SIG-M5 treated with dmso at 0.1 percent for 504 hours (cell line): Measurements from ENCODE around the gene EHD4.

Experiments used
- DNase-seq: peaks from one replicate; lab custom pipeline; 2025; ENCODE audit not compliant: unreplicated experiment; lab: John Stamatoyannopoulos, UW

EHD4 gene

DNA sequence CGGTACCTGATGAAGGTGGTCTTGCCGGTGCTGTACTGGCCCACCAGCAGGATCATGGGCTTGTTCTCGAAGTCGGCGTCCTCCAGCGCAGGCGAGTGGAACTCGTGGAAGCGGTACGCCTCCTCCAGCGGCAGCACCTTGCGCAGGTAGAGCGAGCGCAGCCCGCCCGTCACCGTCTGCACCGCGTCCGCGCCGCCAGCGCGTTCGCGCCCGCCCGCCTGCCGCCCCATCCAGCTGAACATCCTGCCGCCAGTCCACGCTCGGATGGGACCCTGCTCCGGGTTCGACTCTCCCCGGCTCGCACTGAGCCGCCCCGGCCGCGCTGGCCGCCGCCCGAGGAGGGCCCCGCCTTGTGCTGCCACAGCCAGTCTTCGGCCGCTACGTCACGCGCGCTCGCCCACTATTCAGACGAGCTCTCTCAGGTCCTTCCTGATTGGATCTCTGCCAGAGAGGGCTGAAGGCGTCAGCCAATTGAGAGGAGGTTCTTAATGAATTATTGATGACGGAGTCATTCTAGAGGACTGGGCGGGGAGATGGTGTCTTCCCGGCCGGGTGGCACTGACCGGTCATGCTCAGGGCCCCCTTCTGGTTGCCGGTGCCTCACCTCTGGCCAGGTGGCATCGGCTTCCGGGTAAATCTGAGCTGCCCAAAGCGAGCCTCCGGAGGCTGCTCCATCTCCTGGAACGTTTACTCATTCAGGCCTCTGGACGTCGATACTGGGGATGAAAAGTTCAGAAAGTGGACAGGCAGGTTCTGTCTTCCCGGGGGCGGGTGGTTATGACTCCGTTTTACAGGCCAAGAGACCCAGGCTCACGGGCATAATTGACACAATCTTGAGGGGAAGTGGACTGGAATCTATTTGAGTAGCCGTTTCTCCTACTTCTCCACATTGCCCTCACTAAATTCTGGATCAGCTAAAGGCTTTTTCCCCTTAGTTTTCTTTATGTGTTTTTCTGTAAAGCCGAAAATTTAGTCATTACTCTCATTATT is at the start of gene EHD4:
Gene EHD4, minus strand, starts transcription at position 305 of the 990 bp plus-strand sequence. Its CDS starts 63 bp downstream, at position 242.
- peak; percentile 94 for DNase-seq

DNA sequence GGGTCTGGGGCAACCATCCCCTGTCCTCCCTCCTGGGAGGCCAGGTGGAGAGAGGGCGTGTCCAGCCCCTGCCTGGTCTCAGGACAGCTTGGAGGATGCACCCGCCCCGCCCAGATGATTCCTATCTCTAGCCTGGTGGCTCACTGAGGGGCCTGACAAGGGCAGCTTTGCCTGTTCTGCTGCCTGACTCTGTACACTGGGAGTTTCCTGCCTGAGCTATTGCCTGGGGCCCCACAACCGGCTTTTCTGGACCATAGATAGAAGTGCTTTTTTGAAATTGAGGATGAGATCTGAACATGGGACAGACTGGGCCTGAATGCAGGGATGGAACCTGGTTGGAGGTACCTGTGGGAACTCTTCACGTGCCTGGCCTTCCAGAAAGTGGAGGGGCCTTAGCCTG is 49.2 kb upstream of the EHD4 start:
- no peak for DNase-seq

DNA sequence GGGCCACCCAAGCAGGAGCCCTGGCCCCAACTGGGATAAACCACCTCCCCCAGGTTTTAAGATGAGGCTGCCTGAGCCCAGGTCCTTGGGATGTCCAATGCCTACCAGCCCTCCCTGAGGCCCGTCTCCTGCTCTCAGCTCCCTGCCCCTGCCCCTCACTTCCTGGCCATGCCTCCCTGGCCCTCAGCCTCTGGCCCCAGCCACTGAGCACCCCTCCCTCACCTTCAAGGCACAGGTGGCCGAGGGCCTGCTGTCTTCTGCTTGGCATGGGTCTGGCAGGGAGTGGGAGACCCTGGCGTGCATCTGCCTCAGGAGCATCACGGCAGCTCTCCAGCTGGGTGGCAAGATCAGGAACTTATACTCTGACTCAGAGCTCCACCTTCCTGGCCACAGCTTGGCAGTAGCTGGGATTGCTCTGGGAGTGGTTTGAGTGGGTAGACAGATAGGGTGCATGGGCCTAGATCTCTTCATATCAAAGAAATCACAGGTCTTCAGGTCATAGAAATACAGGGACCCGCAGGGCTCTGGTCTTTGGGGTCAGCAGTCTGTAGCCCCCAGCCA is 48.4 kb upstream of the EHD4 start, which contains the start of gene PLA2G4E:
Gene PLA2G4E, minus strand, starts transcription at position 330 of the 561 bp plus-strand sequence. Its CDS starts 12 bp downstream, at position 318.
- DNase-seq, result no peak

DNA sequence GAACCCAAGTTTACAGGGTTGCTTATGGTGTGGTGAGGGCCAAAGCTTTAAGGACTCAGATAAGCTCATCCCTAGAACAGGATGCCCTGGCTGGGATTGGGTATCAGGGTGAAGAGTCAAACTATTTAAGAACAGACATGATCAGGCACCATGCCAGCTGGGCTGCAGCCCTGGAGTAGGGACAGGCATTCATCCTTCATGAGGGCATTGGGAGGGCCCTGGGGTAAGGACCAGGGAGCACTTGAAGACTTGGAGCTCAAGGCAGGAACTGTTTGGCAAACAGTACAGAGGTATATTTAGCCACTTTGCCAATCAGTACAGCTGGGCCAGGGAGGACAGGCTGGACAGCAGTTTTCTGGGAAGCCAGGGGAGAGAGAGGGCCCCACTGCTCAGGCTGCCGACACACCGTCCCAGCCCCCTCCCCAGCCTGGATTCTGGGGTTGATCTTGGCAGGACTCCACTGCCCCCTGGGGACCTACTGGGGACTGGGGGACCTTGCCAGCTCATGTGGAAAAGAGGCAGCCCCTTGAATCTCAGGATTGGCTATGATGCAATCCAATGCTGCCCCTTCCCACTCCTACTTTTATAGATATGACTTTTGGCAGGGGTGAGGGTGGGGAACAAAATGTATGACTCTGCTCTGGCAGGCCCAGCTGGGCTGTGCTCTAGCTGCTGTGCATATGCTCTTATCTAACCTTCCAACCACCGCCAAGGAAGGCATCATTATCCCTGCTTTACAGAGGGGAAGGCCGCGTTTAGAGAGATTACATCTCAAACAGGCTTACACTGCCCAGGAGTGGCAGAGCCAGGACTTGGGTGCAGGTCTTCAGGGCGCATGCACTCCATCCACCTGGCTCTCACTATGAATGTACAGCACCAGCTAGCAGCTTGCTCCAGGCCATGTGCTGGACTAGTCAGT is 46.2 kb upstream of the EHD4 start:
- no peak for DNase-seq

DNA sequence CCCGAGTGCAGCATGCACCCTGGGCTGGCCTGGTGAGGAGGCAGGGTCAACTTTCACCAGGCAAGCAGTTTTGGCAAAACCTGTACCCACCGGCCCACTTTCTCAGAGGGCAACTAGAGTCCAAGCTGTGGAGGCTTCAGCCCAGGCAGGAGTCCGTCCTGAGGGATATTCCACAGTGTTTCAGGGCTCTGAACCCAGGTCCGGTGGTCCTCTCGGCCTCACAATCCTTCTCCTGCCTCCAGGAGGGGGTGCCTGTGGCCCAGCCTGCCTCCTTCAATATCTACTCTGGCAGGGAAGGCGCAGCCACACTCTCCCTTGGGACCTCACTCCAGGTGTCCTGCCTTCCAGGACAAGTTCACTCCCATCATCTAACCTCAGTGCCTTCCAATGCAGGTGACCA is 44.6 kb upstream of the EHD4 start:
- DNase-seq, result no peak

DNA sequence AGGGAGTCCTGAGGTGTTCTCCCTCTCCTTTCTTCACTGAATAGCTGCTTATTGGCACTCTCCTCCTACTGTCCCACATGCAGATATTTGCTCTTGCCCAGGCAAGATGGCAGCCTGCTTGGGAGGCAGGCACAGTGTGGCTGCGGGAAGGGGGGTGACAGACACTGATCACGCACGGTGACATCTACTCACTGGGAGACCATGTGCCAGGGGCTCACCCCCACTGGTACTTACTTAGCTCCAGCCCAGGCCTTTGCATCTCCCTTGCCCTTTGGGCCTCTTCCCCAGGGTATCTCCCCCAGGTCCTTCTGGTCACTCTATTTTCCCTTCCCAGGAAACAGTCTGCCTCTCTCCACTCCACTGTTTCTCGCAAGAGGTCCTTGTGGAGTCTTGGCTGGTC is 42.0 kb upstream of the EHD4 start:
- no peak for DNase-seq

DNA sequence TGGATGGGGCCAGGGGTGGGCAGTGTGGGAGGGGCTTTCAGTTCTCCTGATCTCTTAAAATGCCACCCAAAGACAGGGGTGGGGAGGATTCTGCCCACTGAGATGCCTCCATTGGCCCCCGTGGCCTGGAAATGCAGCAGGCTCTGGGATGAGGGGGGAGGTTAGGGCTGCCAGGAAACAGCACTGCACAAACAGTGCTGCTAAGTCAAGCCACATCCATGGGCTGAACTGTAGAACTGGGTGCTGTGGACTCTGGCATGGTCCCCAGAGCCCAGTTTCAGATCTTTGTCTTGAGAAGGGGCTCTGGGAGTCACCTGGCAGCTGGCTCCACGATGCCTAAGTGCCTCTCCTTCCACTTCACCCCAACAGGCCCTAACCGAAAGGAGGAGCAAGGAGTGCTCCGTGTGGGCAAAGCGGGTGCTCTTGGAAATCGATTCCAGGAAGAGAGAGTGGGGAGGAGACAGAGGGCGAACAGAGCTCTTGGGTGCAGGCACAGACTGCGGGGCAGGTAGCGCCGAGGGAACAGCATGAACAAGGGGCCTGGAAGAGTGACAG is 40.6 kb upstream of the EHD4 start:
- DNase-seq, result no peak

DNA sequence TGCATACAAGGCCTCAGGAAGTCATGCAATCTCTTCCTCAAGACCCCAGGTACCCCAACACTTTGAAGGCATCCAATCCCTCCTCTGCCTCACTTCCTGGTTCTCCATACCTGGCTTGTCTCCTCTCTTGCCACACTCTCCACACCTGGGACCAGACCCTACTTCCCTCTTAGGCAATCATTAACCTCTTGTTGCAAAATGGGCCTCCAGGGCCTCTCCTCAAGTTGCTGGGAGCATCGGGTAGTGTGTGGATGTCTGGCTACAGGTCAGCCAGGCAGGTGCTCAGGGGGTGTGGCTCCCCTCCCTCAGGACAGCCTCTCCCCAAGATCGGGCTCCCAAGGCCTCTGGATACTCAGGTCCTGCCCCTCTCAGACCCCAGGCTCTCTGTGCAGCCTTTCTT is 39.9 kb upstream of the EHD4 start:
- DNase-seq, result no peak

DNA sequence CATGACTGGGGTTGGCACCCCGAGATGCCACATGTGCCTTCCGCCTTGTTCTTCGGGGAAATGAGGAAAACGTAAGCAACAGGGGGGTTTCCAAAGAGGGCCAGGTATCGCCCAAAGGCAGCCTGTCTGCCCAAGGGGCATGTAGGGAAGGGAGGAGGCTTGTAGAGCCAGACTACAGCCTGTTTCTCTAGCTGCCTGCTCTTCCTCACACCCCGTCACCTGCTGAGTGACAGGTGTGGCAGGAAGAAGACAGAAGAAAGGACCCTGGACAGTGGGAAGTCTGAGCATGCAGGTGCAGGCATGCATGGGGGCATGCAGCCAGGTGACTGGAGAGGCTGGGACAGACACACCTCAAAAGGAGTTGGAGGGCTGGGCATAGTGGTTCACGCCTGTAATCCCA is 38.7 kb upstream of the EHD4 start:
- DNase-seq, result no peak

DNA sequence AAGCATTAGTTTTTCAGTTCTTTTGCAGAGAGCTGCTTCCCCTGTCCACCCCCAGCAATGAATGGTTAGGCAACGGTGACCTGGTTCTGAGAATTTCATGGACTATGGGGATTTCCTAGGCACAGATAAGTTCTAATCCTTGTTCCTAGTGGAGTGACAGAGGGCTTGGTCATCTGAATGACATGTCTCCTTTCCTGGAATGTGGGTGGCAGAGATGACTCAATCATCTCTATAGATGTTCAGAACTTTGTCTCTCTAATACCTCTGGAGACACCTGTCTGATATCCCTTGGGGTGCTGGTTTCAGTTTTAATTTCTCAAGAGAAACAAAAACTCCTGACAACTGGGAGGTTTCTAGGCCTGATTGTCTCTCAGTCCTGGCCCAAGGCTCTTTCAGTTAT is 38.1 kb upstream of the EHD4 start:
- DNase-seq, result no peak

DNA sequence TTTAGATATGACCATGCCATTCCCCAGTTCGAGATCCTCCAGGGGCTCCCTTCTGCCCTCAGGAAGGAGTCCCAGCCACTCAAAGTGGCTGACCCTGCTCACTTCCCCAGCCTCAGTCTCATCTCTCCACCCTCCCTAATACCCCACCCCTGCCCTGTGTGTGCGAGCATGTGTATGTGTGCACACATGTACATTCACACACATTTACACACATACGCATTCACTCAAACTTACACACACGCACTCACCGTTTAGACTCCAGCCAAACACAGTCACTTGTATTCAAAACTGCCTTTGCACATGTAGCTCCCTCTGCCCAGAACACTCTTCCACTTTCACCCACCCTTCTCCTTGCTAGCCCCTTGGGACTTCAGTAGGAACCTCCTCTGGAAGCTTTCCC is 37.1 kb upstream of the EHD4 start:
- no peak for DNase-seq

DNA sequence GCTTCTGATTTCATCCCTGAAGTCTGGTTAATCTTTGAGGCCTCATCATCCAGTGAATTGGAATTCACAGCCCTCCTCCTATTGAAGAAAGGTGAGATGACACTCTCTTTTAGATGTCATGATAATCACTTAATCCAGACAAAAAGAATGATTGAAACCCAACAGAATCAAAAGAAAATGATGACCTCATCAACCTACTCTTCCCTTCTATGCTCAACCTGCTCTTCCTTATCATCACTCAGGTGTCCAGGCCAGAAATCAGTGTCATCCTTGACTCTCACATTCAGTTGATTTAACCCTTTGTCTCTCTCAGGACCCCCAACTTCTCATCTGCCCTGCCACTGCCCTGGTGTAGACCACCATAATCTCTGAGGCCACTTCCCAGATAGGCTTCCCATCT is 36.7 kb upstream of the EHD4 start:
- DNase-seq, result no peak

DNA sequence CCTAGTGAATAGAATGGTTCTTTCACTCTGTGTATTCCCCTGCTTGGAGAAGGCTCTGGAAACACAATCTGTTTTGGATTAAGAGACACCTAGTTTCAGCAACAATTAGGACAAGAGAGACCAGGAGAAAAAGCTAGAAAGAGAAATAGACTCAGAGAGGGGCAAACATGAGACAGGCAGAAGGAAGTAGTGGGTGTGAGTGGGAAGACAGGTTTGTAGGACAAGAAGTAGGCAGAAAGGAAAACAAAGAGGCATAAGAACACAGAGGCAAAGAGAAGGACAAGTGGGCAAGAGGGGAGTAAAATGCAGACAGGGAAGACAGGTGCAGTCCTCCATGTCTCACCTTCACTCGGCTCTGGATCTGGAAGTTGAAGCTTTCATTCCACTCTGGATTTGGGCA is 35.0 kb upstream of the EHD4 start:
- no peak for DNase-seq

DNA sequence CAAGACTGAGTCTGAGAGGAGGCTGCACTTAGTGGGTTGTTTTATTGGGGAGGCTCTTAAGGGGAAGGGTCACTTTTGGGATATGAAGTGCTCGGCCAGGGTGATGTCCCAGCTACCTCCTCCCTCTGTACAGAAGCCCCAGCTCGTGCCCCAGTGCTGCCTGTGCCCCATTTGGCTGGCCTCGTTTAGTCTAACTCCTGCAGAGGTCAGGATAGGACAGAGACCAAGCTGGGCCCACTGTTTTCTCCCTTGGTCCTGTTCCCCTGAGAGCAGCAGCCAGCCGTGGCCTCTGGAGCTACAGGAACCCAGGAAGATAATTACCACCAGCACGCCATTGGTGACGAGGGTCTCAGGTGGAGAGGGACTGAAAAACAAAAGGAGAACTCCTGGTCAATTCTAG is 30.0 kb upstream of the EHD4 start:
- DNase-seq, result no peak

DNA sequence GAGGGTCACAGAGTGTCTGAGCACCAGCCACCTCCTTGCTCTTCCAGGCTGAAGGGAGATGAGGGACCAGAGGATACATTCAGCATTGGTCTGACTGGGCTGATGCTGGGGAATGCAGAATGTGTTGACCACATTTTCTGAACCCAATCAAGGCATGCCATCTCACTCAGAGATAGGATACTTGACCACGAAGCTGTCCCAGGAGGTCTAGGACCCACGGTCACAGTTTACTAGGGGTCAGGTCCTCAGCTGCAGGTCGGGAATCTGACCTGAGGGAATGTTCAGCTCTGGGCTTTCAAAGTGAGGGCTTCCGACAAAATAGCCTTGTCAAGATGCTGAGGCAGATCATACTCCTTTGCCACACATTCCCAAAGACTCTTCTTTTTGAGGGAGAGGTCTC is 28.9 kb upstream of the EHD4 start:
- DNase-seq, result no peak

DNA sequence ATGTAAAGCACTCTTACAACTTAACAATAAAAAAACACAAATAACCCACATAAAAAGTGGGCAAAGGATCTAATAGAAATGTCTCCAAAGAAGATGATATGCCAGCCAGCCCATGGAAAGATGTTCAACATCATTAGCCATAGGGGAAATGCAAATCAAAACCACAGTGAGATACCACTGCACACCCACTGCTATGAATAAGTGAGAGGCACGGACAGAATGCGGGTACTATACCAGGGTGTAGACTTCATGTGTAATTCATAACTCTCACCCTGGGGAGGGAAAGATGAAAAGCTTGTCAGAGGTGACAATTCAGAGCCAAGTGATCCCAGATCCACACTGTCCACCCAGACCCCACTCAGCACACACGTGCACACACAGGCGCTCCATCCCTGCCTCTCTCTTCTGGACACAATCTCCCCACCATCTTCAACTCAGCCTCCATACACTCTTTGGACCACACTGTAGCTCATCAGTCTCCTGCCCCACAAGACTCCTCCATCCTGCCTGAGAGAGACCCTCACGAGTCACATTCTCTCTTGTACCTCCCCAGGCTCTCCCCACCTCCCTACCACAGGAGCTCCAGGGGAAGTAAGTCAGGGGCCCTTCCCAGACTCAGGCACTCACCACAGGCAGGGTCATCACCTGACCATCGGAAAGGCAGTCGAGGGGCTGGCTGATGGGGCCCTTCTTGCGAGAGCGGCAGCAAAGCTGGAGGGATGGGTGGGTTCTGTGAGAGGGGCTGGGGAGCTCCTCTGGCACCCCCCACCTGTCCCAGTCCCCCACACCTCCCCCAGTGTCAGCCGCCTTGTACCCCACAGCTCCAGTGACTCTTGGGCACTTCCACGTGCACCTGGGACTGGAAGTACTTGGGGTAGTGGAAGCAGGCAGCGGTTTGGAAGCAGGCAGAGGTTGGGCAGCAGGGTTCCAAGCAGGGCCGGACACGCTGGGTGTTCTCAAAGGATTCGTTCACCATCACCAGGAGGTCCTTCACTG is 27.2 kb upstream of the EHD4 start:
- no peak for DNase-seq

DNA sequence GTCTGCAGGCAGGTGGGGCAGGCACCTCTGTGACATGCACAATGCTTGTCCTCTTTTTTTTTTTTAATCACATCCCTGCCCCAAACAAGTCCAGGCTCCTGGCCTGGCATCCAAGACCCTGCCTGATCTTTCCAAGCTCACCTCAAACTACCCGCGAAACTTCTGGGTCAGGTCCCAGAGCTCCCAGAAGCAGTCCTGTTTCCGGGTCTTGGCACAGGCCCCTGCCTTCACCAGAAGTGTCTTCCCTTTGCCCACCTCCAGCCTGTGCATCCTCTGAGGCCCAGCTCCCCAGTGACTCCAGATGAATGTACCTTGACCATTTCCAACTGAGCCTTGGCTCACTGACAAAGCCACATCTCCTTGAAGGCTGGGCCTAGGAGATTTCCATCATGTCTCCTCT is 25.5 kb upstream of the EHD4 start:
- DNase-seq, result no peak

DNA sequence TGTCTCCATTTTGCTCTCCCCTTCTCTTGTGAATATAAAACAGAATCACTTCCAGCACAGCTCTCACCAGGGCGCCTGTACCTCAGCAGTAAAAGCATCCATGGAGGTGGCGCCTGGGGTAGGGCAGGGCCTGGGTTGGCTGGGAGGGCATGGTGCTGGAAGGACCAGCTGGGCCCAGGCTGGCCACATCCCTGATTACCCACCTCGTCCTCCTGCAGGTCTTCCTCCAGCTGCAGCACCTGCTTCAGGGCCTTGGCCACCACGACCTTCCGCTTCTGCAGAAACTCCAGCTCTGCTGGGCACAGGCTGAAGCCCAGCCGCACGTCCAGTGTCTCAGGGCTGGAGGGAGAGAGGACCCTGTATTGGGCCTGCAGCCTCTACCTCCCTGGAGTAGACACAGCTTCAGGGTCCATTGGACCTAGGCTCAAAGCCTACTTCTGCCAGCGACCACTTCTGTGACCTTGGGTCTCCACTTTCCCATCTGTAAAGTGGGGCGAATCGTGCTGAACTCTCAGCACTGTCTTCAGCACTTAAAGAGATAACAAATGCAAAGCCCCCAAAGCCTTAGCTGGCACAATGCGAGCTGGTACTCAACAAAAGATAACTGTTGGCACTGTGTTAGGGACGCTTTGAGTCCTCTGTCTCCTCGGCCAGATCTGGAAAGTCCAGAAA is 24.7 kb upstream of the EHD4 start:
- no peak for DNase-seq

DNA sequence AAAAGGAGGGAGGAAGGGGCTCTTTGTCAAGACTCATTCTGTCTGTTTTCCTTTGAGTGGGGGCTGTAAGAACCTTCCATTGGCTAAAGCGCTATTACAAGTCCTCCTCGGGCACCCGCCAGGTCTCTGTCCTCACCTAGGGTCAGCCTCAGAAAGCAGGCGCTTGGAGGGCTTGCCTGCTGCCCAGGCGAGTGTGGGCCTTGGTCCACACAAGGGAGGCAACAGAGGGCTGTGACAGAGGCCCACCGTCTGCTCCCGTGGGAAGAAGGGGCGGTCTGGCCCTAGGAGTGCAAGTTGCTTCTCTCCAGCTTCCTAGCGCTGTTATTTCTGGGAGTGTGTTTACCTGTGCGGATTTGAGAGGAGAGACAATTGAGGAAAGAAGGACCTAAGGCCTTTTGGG is 24.0 kb upstream of the EHD4 start:
- DNase-seq, result no peak
